COLO668 (cell line): ENCODE measurements around the gene PLA2G4A.

Source experiments
- DNase-seq: peaks from one replicate; lab custom pipeline; 2025; ENCODE audit not compliant: unreplicated experiment; lab: John Stamatoyannopoulos, UW

The PLA2G4A gene

DNA sequence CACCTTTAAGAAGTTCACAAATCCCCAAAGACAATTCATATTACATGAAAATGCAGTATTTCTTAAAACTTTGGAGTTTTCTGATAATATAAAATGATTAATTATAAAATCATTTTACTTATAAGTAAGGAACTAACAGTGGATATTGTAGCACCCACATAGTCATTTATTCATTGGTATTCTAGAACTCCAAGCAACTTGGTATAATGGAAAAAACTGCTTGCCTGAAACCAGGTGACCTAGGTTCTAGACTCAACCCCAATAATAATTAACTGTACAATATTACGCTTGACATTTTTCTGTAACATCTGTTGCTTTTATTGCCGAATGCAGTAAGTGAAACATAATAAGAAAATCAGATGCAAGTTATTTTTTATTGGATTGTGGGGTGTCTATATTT, 2.4 kb downstream of the PLA2G4A start:
- DNase-seq, result no peak

- no peak for DNase-seq
Measured at GRCh38 chr1:186834399-186834958, 5.7 kb downstream of the PLA2G4A start.

DNA sequence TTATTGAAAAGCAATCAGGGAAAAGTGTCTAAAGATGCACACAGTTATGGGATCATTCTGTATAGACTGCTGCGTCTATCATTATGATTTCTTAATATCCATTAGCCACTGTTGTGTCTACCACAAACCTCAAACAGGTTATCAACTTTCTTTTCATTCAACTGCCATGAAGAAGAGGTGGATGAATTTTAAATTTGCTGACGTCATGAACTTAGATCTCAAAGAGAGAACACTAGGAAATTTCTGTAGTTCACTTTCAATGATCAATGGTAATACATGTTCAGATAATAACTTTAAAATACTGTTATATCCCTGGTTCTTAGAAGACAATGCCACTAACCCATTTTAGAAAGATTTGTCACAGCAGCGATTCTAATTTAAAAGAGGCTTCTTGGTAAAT, 6.7 kb downstream of the PLA2G4A start:
- no peak for DNase-seq

GRCh38 chr1:186837806-186838205, 9.1 kb downstream of the PLA2G4A start:
- DNase-seq, result no peak

- DNase-seq, result no peak
Measured at GRCh38 chr1:186838380-186839040, 9.8 kb downstream of the PLA2G4A start.

DNA sequence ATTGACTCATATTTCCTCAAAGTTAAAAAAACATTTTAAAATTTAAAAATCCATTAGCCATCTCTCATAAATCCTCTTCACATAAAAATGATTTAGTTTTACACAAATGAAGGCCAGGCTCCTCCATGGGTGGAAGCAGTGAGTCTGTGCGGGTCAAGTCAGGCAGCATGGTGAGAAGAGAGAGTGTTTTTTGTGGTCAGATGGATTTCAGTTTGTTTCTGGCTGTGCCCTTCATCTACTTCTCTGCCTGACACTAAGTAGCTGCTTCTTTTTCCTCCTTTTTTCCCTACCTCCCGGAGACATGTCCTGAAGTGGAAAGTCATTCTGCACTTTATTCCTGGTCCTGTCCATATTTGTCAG, 10.3 kb downstream of the PLA2G4A start:
- no peak for DNase-seq

DNA sequence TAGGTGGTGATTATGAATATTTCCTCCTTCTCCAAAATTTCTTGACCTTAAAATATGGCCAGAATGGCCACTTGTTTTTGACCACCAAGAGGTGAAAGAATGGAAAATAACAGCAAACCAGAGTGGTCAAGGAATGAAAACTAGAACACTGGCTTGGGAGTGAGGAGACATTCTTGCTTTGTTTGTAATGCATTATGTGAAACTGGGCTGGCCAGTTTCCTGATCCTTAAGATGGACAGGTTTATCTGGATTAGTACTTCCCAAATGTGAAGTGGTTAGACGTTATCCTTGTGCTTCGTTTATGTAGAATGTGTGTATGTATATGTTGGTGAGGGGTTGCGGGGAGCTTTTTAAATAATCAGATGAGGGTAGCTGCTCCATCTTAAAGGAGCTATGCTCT, 12.8 kb downstream of the PLA2G4A start:
- DNase-seq, result no peak

DNA sequence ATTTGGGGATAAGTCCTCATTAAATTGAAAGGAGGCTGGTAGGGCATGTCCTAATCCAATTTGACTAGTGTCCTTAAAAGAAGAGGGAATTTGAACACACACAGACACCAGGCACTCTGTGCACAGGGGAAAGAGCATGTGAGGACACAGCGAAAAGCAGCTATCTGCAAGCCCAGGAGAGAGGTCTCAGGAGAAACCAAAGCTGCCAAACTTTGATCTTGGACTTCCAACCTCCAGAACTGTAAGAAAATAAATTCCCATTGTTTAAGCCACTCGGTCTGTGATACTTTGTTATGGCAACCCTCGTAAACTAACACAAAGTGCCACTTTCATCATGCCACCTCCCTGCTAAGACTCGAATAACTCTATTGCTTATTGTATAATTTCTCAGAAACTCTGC, 13.8 kb downstream of the PLA2G4A start:
- no peak for DNase-seq

DNA sequence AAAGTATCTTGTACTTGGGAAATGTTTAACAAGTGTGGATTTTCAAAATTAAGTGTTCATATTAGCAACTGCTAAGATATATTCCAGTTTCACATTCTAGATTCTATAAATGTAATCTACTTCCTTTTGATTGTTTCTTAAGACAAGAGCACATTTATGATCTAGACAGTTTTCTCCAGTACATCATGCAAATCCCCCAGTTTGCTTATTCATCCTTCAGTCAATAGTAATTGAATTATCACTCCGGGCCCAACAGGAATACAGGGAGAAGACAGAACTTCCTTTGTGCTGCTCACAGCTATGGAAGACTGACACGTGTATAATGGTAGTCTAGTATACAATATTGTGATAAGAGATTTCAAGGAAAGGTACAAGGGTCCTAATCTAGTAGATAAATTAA, 14.5 kb downstream of the PLA2G4A start:
- DNase-seq, result no peak

- no peak for DNase-seq
Measured at GRCh38 chr1:186843931-186844330, 15.2 kb downstream of the PLA2G4A start.

DNA sequence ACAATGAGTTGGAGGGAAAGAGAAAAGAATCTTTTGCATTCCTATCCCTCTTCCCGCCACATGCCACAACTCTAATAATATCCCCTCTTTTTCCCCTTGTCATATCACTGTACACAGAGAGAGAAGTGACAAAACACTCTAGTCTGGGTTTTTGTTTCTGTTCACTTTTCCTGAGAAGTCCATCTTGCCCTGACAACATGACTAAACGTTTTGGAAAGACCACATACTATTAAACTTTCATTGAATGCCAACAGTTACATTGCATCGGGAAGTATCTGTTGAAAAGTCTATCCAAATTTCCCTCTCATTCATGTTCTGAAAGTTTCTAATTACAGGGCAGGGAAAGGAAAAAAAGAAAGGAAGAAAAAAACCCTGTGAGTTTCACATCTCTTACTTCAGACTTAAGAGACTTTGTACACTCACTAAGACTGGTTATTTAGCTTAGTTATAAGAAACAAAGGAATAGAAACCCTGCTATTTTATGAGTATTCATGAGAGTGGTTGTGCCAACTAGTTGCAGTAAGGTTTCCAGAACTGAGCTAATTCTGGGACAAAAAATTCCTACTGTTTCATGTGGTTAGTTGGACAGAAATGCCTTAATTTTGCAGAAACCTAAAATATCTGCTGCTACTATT, 16.9 kb downstream of the PLA2G4A start:
- no peak for DNase-seq

DNA sequence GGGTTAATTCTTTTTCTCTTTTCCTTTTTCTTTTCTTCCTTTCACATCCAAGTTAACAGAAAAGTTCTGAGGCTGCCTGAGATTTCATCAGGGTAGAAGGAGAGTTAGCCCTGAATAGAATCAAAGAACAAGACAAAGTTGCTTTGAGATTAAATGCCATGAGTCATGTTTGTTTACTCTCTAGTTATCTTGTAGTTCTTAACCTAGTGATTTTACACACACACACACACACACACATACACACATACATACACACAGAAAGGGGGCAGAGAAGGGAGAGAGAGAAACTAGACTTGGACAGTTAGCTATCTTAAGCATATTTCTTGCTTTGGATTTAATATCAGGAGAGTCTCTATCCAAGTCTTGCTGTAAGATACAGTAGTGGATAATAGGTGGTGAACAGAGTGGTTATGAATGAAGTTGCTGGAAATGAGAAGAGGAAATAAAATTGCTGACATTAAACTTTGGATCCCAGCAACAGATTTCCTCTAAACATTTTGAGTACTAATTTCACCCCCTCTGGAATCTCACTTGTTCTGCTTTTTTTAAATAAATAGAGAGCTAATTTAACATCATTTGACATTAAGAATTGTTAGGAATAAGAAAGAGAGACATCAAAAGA, 19.9 kb downstream of the PLA2G4A start:
- DNase-seq, result no peak

GRCh38 chr1:186849271-186849671, 20.5 kb downstream of the PLA2G4A start:
- no peak for DNase-seq

GRCh38 chr1:186849826-186850225, 21.1 kb downstream of the PLA2G4A start:
- no peak for DNase-seq

DNA sequence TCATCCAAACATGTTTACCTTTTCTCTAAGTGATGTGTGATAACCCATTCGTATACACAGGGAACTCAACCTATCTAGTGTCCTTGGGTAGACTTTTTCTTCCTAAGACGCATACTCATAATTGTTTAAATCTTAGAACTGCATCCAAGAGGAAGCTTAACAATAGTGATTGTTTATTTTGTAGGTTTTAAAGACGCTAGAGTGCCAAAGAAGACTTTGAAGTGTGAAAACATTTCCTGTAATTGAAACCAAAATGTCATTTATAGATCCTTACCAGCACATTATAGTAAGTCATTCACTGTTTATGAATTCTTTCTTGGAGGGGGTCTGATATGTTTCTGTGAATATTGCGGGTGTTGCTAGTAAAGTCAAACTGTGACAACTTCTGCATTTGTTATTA, 25.4 kb downstream of the PLA2G4A start:
- DNase-seq, result no peak

DNA sequence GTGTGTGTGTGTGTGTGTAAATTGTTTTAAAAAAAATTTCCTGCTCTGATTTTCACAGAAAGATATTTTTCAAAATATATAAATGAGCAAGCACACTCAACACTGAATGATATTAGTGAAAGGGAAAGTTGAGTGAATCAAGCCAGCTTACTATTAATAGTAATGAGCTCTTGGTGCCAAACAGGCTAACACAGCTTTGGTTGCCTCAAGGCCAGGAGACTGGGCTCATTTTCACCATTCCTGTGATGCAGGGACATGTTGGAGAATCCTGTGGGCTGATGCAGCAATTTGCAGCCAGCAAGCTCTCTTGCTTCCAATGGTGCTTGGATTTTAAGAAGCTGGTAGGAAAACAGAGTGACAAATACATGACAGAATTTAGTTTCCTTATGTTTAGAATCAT, 30.2 kb downstream of the PLA2G4A start:
- DNase-seq, result no peak

DNA sequence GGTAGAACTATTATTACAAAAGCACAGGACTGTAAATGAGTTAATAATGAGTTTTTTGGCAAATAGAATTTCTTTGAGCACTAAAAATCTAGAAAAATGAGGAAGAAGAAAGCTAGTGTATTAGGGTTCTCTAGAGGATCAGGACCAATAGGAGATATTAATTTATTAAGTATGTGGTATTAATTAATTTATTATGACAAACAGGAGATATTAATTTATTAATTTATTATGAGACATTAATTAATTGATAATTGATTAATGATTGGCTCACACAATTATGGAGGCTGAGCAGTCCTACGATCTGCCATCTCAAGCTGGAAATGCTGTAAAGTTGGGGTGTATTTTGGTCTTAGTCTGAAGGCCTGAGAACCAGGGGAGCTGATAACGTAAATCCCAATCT, 31.2 kb downstream of the PLA2G4A start:
- no peak for DNase-seq

- no peak for DNase-seq
Measured at GRCh38 chr1:186864296-186864695, 35.5 kb downstream of the PLA2G4A start.

GRCh38 chr1:186865253-186865652, 36.5 kb downstream of the PLA2G4A start:
- no peak for DNase-seq

GRCh38 chr1:186865857-186866256, 37.1 kb downstream of the PLA2G4A start:
- DNase-seq, result no peak

- DNase-seq, result no peak
Measured at GRCh38 chr1:186869526-186870228, 40.9 kb downstream of the PLA2G4A start.

DNA sequence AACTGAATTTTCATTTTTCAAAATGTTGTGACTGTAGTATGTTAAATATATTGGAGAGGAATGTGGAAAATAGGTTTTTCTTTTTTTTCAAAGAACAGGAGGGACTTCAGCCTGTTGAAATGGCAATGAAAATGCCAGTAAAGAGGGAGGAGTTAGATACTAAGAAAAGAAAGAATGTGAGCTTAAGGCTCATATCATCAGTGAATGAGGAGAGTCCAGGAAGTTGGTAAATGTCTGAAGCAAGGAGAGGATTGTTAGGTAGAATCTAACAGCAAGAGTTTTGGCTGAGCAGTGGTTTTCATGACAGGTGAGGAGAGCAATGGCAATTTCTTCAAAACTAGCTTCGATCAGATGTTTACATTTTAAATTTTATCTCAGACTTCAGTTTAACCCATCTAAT, 43.0 kb downstream of the PLA2G4A start:
- DNase-seq, result no peak
